HEK293 (cell line): ENCODE results near the gene KRTAP22-1.

Experiments used
- RBAK ChIP-seq: fragments of 450-650 bp; formaldehyde crosslinking; IDR thresholded peaks from 2 replicates; pipeline ENCODE4 v1.5.1; 2016; ENCODE audit warnings: missing biosample characterization, missing genetic modification characterization
- ZBTB48 ChIP-seq: fragments of 450-650 bp; formaldehyde crosslinking; IDR thresholded peaks from 2 replicates; pipeline ENCODE4 v1.5.1; 2016; ENCODE audit warnings: missing biosample characterization, missing genetic modification characterization
- ZEB2 ChIP-seq: fragments of 450-650 bp; formaldehyde crosslinking; IDR thresholded peaks from 2 replicates; pipeline ENCODE4 v1.5.1; 2016; ENCODE audit warnings: missing biosample characterization, missing genetic modification characterization
- ZNF530 ChIP-seq: fragments of 450-650 bp; formaldehyde crosslinking; IDR thresholded peaks from 2 replicates; pipeline ENCODE4 v1.5.1; 2016; ENCODE audit warnings: low read depth, missing biosample characterization, missing genetic modification characterization
- ZNF558 ChIP-seq: fragments of 450-650 bp; formaldehyde crosslinking; IDR thresholded peaks from 2 replicates; pipeline ENCODE4 v1.5.1; 2016; ENCODE audit warnings: missing biosample characterization, missing genetic modification characterization
- TF ChIP-seq, protein P1 (sequence below): fragments of 450-650 bp; formaldehyde crosslinking; IDR thresholded peaks from 2 replicates; pipeline ENCODE4 v1.5.1; 2016; ENCODE audit warnings: missing biosample characterization, missing genetic modification characterization
- TF ChIP-seq, protein P2 (sequence below): fragments of 450-650 bp; formaldehyde crosslinking; IDR thresholded peaks from 2 replicates; pipeline ENCODE4 v1.5.1; 2016; ENCODE audit warnings: missing biosample characterization, missing genetic modification characterization, low read depth

DNA sequence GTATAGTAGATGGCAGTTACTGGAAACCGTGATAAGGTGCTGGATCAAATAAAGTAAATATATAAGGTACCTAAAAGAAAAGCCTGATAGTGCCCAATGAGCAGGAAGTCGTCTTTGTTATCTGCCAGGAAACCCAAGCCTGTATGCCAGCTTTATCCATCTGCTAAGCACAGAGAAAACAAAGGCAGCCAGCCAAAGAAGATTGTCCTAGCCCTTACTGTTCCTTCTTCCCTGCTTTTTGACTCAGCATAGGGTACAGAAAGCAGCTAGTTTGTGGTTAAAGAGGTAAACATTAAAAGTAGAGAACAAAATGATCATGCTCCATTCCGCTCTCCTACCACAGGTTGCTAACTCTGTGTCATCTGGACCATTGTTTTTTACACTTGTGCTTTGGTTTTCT is 20.8 kb upstream of the KRTAP22-1 start:
- TF ChIP-seq, protein P1, sequence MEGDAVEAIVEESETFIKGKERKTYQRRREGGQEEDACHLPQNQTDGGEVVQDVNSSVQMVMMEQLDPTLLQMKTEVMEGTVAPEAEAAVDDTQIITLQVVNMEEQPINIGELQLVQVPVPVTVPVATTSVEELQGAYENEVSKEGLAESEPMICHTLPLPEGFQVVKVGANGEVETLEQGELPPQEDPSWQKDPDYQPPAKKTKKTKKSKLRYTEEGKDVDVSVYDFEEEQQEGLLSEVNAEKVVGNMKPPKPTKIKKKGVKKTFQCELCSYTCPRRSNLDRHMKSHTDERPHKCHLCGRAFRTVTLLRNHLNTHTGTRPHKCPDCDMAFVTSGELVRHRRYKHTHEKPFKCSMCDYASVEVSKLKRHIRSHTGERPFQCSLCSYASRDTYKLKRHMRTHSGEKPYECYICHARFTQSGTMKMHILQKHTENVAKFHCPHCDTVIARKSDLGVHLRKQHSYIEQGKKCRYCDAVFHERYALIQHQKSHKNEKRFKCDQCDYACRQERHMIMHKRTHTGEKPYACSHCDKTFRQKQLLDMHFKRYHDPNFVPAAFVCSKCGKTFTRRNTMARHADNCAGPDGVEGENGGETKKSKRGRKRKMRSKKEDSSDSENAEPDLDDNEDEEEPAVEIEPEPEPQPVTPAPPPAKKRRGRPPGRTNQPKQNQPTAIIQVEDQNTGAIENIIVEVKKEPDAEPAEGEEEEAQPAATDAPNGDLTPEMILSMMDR (tag by site-specific recombination) = no peak
- TF ChIP-seq ZNF530 (tag by site-specific recombination) (no peak), ZBTB48 (no peak), RBAK (no peak), ZNF558 (tag by site-specific recombination) (no peak), ZEB2 (tag by site-specific recombination) (no peak)
- TF ChIP-seq, protein P2, sequence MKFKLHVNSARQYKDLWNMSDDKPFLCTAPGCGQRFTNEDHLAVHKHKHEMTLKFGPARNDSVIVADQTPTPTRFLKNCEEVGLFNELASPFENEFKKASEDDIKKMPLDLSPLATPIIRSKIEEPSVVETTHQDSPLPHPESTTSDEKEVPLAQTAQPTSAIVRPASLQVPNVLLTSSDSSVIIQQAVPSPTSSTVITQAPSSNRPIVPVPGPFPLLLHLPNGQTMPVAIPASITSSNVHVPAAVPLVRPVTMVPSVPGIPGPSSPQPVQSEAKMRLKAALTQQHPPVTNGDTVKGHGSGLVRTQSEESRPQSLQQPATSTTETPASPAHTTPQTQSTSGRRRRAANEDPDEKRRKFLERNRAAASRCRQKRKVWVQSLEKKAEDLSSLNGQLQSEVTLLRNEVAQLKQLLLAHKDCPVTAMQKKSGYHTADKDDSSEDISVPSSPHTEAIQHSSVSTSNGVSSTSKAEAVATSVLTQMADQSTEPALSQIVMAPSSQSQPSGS (tag by site-specific recombination) = no peak
